Activated naive CD8-positive, alpha-beta T cell treated with anti-CD3 and anti-CD28 coated beads, Interleukin-2, amount 10 ng/mL, durations not matched to agents 7 days and 5 days (primary cell): ENCODE results near the gene PYDC1. TPM values are rescaled to one million over a fixed set of nuclear protein-coding genes. Genes with fewer than 3 reads are reported as not detected.
"Not testable (repeated sequence)": the region's sequence is repeated elsewhere in the genome, so short reads cannot be mapped to it uniquely, and the experiment has no call there.

Source experiments
- ATAC-seq: fragments of 150-1000 bp; cut with Tn5 transposase; one replicate; pipeline ENCODE4 v1.10.0; 2021; ENCODE audit warnings: low read depth, moderate library complexity
- POLR2A ChIA-PET: fragments of 350-600 bp; sonication (Branson Sonifier 250); formaldehyde crosslinking; loops from one replicate; lab custom pipeline; 2021; ENCODE audit warnings: antibody characterized with exemption; lab: Charles Lee
- DNase-seq: peaks from one replicate; pipeline ENCODE4 v3.0.0; 2021
- H3K27ac Mint-ChIP-seq: one replicate; pipeline ENCODE4 v1.8.0; 2022; ENCODE audit warnings: mild to moderate bottlenecking, mixed read lengths
- H3K27me3 Mint-ChIP-seq: one replicate; pipeline ENCODE4 v1.8.0; 2022; ENCODE audit warnings: mild to moderate bottlenecking, moderate library complexity, mixed read lengths
- H3K36me3 Mint-ChIP-seq: one replicate; pipeline ENCODE4 v1.8.0; 2021; ENCODE audit warnings: mild to moderate bottlenecking, mixed read lengths
- H3K4me1 Mint-ChIP-seq: one replicate; pipeline ENCODE4 v1.8.0; 2021; ENCODE audit warnings: mixed read lengths
- H3K4me3 Mint-ChIP-seq: one replicate; pipeline ENCODE4 v1.8.0; 2022; ENCODE audit warnings: mild to moderate bottlenecking, moderate library complexity, mixed read lengths
- H3K9me3 Mint-ChIP-seq: one replicate; pipeline ENCODE4 v1.8.0; 2021; ENCODE audit warnings: mixed read lengths
- total RNA-seq, 2 experiments: library from RNA; stranded (reverse); gene quantifications; one replicate each; pipeline ENCODE4 v1.2.3, GENCODE V29; 2021

Gene PYDC1
- total RNA-seq, 2 experiments from 2014 or later = not detected

- ATAC-seq = no peak
- H3K36me3 Mint-ChIP-seq = no peaks in the 10 kb centered on the region
- no peaks in the 10 kb centered on the region for H3K9me3 Mint-ChIP-seq
- peaks cover 13% of the 10 kb centered on the region for H3K4me1 Mint-ChIP-seq
- POLR2A ChIA-PET = interaction anchor here (0.6 to 5.1 kb wide), 4 partner anchors 9 to 29 kb away, joined by 3 to 37 read pairs (median 4); partner anchors contain the start of gene PYCARD
- H3K27me3 Mint-ChIP-seq = peaks cover 49% of the 10 kb centered on the region
- H3K27ac Mint-ChIP-seq = no peak overlapping the region
- H3K4me3 Mint-ChIP-seq = peak overlapping the region; percentile 72
- no peak for DNase-seq
Measured at GRCh38 chr16:31214708-31215286, 2.1 kb downstream of the PYDC1 start.

GRCh38 chr16:31213877-31214707 lies 2.8 kb downstream of the PYDC1 start, which contains the start of gene TRIM72:
TSS of gene TRIM72 (plus strand) at chr16:31214119. CDS start at chr16:31214739, 620 bp downstream.
- no peak for DNase-seq
- no peak for ATAC-seq
- Mint-ChIP-seq H3K27ac (no peak within 1 kb of the TSS), H3K36me3 (no peaks in the 10 kb centered on the region), H3K9me3 (no peaks in the 10 kb centered on the region), H3K27me3 (peaks cover 48% of the 10 kb centered on the region), H3K4me3 (peak within 1 kb of the TSS; percentile 72), H3K4me1 (peaks cover 13% of the 10 kb centered on the region)
- POLR2A ChIA-PET = interaction anchor here (0.6 to 5.1 kb wide), 3 partner anchors 12 to 29 kb away, joined by 3 to 37 read pairs (median 3); partner anchors contain the start of gene PYCARD

- Mint-ChIP-seq H3K36me3 (no peaks in the 10 kb centered on the region), H3K27me3 (peaks cover 45% of the 10 kb centered on the region), H3K4me3 (no peak overlapping the region), H3K4me1 (peaks cover 13% of the 10 kb centered on the region), H3K9me3 (no peaks in the 10 kb centered on the region), H3K27ac (no peak overlapping the region)
- no peak for DNase-seq
- ATAC-seq = no peak
- POLR2A ChIA-PET = interaction anchor here (0.9 to 5.1 kb wide), 2 partner anchors 11 to 15 kb away, joined by 3 to 37 read pairs; partner anchors contain the start of gene PYCARD
Measured at GRCh38 chr16:31213342-31213741, 3.6 kb downstream of the PYDC1 start.

GRCh38 chr16:31206776-31207175 lies 10.2 kb downstream of the PYDC1 start:
- Mint-ChIP-seq H3K27ac (no peak overlapping the region), H3K9me3 (no peaks in the 10 kb centered on the region), H3K4me1 (peaks cover 20% of the 10 kb centered on the region), H3K36me3 (peaks cover 3% of the 10 kb centered on the region), H3K4me3 (no peak overlapping the region), H3K27me3 (peaks cover 12% of the 10 kb centered on the region)
- ATAC-seq = no peak
- POLR2A ChIA-PET = no interaction called here
- no peak for DNase-seq

GRCh38 chr16:31204871-31205666 lies 11.9 kb downstream of the PYDC1 start:
- peaks cover 9% of the 10 kb centered on the region for H3K36me3 Mint-ChIP-seq
- DNase-seq (no peak), ATAC-seq (no peak)
- H3K4me1 Mint-ChIP-seq = peaks cover 29% of the 10 kb centered on the region
- peaks cover 12% of the 10 kb centered on the region for H3K27me3 Mint-ChIP-seq
- H3K9me3 Mint-ChIP-seq = no peaks in the 10 kb centered on the region
- no peak overlapping the region for H3K4me3 Mint-ChIP-seq
- H3K27ac Mint-ChIP-seq = no peak overlapping the region
- POLR2A ChIA-PET = interaction anchor here (0.7 kb wide), 1 partner anchor 10 kb away, joined by 3 read pairs; no protein-coding TSS in a partner anchor

- H3K4me1 Mint-ChIP-seq = peaks cover 50% of the 10 kb centered on the region
- H3K36me3 Mint-ChIP-seq = peaks cover 15% of the 10 kb centered on the region
- H3K27me3 Mint-ChIP-seq = peaks cover 12% of the 10 kb centered on the region
- peak; percentile 25 for ATAC-seq
- H3K9me3 Mint-ChIP-seq = no peaks in the 10 kb centered on the region
- peak; percentile 71 for DNase-seq
- H3K4me3 Mint-ChIP-seq = peak within 1 kb of the TSS; percentile 90
- POLR2A ChIA-PET = interaction anchor here (0.6 to 4.6 kb wide), 22 partner anchors 8 to 671 kb away, joined by 3 to 57 read pairs (median 7); partner anchors contain the start of genes ARMC5, FUS, ITGAM and ITGAX
- peak within 1 kb of the TSS; percentile 86 for H3K27ac Mint-ChIP-seq
Measured at GRCh38 chr16:31202414-31203375, 14.2 kb downstream of the PYDC1 start, which contains the start of gene PYCARD. TSS of gene PYCARD (minus strand) at chr16:31202760. CDS start at chr16:31202690, 70 bp downstream.

GRCh38 chr16:31201582-31202413 lies 15.1 kb downstream of the PYDC1 start:
- peak overlapping the region; percentile 86 for H3K27ac Mint-ChIP-seq
- peaks cover 16% of the 10 kb centered on the region for H3K36me3 Mint-ChIP-seq
- H3K4me3 Mint-ChIP-seq = peak overlapping the region; percentile 90
- POLR2A ChIA-PET = interaction anchor here (0.5 to 4.6 kb wide), 30 partner anchors 8 to 1021 kb away, joined by 3 to 57 read pairs (median 6); partner anchors contain the start of genes ARMC5, FUS, ITGAM and ITGAX
- peak; percentile 71 for DNase-seq
- peak; percentile 62 for ATAC-seq
- peaks cover 12% of the 10 kb centered on the region for H3K27me3 Mint-ChIP-seq
- no peaks in the 10 kb centered on the region for H3K9me3 Mint-ChIP-seq
- peaks cover 51% of the 10 kb centered on the region for H3K4me1 Mint-ChIP-seq

GRCh38 chr16:31200821-31201568 lies 15.9 kb downstream of the PYDC1 start:
- Mint-ChIP-seq H3K9me3 (no peaks in the 10 kb centered on the region), H3K27me3 (peaks cover 7% of the 10 kb centered on the region), H3K4me3 (peak overlapping the region; percentile 90), H3K4me1 (peaks cover 56% of the 10 kb centered on the region), H3K36me3 (peaks cover 20% of the 10 kb centered on the region), H3K27ac (peak overlapping the region; percentile 86)
- ATAC-seq = peak; percentile 64
- POLR2A ChIA-PET = interaction anchor here (0.6 to 4.6 kb wide), 25 partner anchors 9 to 258 kb away, joined by 3 to 57 read pairs (median 6); partner anchors contain the start of genes ARMC5, FUS, ITGAX and KAT8
- DNase-seq = no peak

- Mint-ChIP-seq H3K4me3 (peak overlapping the region; percentile 28), H3K4me1 (peaks cover 59% of the 10 kb centered on the region), H3K36me3 (peaks cover 26% of the 10 kb centered on the region), H3K27ac (peak overlapping the region; percentile 73)
- not testable (repeated sequence) for H3K27me3 Mint-ChIP-seq, ATAC-seq, DNase-seq, H3K9me3 Mint-ChIP-seq
- POLR2A ChIA-PET = interaction anchor here (0.6 to 4.6 kb wide), 17 partner anchors 10 to 259 kb away, joined by 3 to 57 read pairs (median 6); partner anchors contain the start of genes ARMC5, FUS, PYDC1 and TRIM72
Measured at GRCh38 chr16:31200111-31200510, 16.8 kb downstream of the PYDC1 start.

- Mint-ChIP-seq H3K27me3 (no peaks in the 10 kb centered on the region), H3K9me3 (no peaks in the 10 kb centered on the region), H3K4me3 (peak overlapping the region; percentile 28), H3K27ac (peak overlapping the region; percentile 73), H3K36me3 (peaks cover 26% of the 10 kb centered on the region), H3K4me1 (peaks cover 59% of the 10 kb centered on the region)
- no peak for ATAC-seq
- no peak for DNase-seq
- POLR2A ChIA-PET = interaction anchor here (0.9 to 4.6 kb wide), 12 partner anchors 10 to 243 kb away, joined by 3 to 57 read pairs (median 9); partner anchors contain the start of genes FUS, PYDC1, TRIM72 and ZNF843
Measured at GRCh38 chr16:31199430-31200041, 17.4 kb downstream of the PYDC1 start.
